Prostate gland (tissue), 2 donors: ENCODE data around the gene GABBR2. TPM values are rescaled to one million over a fixed set of nuclear protein-coding genes. Genes with fewer than 3 reads are reported as not detected.
A peak's percentile ranks its signal among the peaks of the same experiment; 100 is the strongest.

Experiments used
- DNase-seq: peaks from one replicate; pipeline ENCODE4 v3.0.0-alpha.2; 2019; ENCODE audit warnings: low spot score
- H3K27ac ChIP-seq, 2 donors: fragments of 200-600 bp; sonication (generic); 2 replicates each; pipeline ENCODE4 v1.5.1; 2017 to 2019
- H3K27me3 ChIP-seq: fragments of 200-600 bp; sonication (generic); replicated peaks from 2 replicates; pipeline ENCODE4 v1.5.1; 2019; ENCODE audit not compliant: insufficient read depth
- H3K36me3 ChIP-seq, 2 donors: fragments of 200-600 bp; sonication (generic); 1 replicate in 1 of 2; 2 replicates in 1 of 2; pipeline versions ENCODE4 v1.5.1 to v1.8.1; 2017 to 2019
- H3K4me1 ChIP-seq: fragments of 200-600 bp; sonication (generic); replicated peaks from 2 replicates; pipeline ENCODE4 v1.5.1; 2019
- H3K4me3 ChIP-seq, 2 donors: fragments of 200-600 bp; sonication (generic); 2 replicates each; pipeline ENCODE4 v1.5.1; 2017 to 2019
- H3K9me3 ChIP-seq: fragments of 200-600 bp; sonication (generic); 2 replicates; pipeline ENCODE4 v1.5.1; 2017
- POLR2A ChIP-seq: fragments of 450-650 bp; IDR thresholded peaks from one replicate; pipeline ENCODE4 v1.6.1; 2016; ENCODE audit warnings: antibody characterized with exemption, mild to moderate bottlenecking
- POLR2AphosphoS5 ChIP-seq: sonication (generic); formaldehyde crosslinking; IDR thresholded peaks from one replicate; pipeline ENCODE4 v1.6.1; 2017; ENCODE audit warnings: antibody characterized with exemption
- WGBS: methylation state at CpG from one replicate; pipeline ENCODE4 v1.1.5; 2018; 5-methylcytosine and 5-hydroxymethylcytosine counted together
- intact Hi-C: fragments of 100-400 bp; cut with DNase I; formaldehyde crosslinking; loops from one replicate; pipeline ENCODE4 v1.14.2; 2022
- total RNA-seq, 2 donors: library from RNA; depleted of rRNA; stranded (reverse); fragments of >200 nt; gene quantifications; one replicate each; pipeline ENCODE4 v1.1.0, GENCODE V29; 2016
- TF ChIP-seq, protein P1 (sequence below), 4 experiments: fragments of 200-600 bp in 2 of 4; fragments of 450-650 bp in 2 of 4; sonication (generic) in 2 of 4; IDR thresholded peaks; 1 replicate in 3 of 4; 2 replicates in 1 of 4; pipeline ENCODE4 v1.5.1; 2016 to 2019; ENCODE audit warnings: antibody characterized with exemption in 4 of 4, mild to moderate bottlenecking in 2 of 4, moderate library complexity in 2 of 4

Gene GABBR2
- total RNA-seq, 2 donors from 2014 or later, result 0.97 TPM; not detected in 1

DNA sequence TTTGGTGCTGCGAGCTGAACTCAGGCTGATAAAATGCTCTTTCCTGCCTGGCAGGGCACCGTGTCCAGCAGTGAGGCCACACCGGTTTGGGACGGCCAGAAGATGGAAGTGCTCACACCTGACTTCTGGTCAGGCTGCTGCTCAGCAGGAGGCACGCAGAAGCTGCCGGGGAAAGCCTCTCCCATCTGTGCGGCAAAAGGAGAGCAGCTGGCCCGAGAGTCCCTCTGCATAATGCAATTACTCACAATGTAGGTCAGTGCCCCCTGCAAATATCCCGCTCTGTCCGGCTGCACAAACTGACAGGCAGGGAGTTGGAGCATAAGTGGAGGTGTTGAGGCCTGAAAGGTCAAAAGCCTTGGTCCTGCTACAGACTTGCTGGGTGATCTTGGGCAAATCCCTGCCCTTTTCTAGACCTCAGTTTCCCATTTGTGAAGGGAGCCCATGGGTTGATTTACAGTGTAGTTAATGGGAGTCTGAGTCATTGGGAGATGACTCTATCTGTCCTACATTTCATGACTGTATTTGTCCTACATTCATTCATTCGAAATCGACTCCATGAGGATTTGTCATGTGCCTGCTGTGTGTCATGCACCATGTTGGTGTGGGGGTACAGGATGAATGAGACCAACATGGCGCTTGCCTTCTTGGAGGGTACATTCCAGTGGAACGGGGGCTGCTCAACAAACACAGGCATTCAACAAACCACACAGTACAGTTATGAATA, 391.4 kb downstream of the GABBR2 start:
- 70% methylated on average over 14 of the region's 14 CpGs for WGBS
- no peaks in the 10 kb centered on the region for H3K9me3 ChIP-seq
- H3K4me3 ChIP-seq, result no peak overlapping the region
- H3K4me1 ChIP-seq, result no peaks in the 10 kb centered on the region
- no peak for DNase-seq
- H3K27me3 ChIP-seq, result no peaks in the 10 kb centered on the region
- H3K27ac ChIP-seq, result no peak overlapping the region
- TF ChIP-seq POLR2AphosphoS5, result no peak
- TF ChIP-seq, protein P1, sequence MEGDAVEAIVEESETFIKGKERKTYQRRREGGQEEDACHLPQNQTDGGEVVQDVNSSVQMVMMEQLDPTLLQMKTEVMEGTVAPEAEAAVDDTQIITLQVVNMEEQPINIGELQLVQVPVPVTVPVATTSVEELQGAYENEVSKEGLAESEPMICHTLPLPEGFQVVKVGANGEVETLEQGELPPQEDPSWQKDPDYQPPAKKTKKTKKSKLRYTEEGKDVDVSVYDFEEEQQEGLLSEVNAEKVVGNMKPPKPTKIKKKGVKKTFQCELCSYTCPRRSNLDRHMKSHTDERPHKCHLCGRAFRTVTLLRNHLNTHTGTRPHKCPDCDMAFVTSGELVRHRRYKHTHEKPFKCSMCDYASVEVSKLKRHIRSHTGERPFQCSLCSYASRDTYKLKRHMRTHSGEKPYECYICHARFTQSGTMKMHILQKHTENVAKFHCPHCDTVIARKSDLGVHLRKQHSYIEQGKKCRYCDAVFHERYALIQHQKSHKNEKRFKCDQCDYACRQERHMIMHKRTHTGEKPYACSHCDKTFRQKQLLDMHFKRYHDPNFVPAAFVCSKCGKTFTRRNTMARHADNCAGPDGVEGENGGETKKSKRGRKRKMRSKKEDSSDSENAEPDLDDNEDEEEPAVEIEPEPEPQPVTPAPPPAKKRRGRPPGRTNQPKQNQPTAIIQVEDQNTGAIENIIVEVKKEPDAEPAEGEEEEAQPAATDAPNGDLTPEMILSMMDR (IDR thresholded peaks at IDR 0.05), result no peak
- no peak for TF ChIP-seq POLR2A
- intact Hi-C loops, result no loop called here
- H3K36me3 ChIP-seq, result no peaks in the 10 kb centered on the region

DNA sequence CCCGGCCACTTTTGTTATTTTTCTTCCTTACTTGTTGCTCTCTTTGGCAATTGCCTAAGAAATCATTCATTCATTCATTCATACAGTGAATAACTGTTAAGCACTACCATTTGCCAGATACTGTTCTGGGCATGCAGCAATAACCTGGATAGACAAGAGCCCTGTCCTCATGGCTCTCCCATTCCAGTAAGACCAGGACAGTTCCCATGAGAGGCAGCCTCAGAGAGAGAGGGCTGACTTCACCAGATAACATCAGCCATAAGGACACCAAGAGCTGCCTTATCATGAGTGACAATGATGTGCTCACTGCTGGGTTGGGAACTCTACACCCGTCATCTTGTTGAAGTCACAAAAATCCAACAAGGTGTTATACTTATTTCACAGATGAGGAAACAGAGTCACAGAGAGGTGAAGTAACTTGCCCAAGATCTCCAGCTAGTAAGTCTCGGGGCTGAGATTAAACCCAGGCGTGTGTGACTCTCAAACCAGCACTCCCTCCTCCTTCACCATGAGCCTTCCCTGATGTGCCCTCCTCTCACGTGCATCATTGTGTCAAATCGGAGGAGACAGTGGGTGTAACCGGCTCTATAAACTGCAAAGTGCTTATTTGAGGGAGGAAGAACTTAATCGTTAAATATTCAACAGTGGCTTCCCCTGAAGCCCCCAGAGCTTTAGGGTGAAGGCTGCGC, 392.1 kb downstream of the GABBR2 start:
- Histone ChIP-seq H3K4me3 (no peak overlapping the region), H3K27ac (no peak overlapping the region), H3K4me1 (no peaks in the 10 kb centered on the region), H3K36me3 (no peaks in the 10 kb centered on the region), H3K27me3 (no peaks in the 10 kb centered on the region), H3K9me3 (no peaks in the 10 kb centered on the region)
- no peak for DNase-seq
- intact Hi-C loops, result no loop called here
- TF ChIP-seq POLR2AphosphoS5 (no peak), POLR2A (no peak)
- TF ChIP-seq, protein P1 (IDR thresholded peaks at IDR 0.05), result no peak
- 62% methylated on average over 9 of the region's 9 CpGs for WGBS

DNA sequence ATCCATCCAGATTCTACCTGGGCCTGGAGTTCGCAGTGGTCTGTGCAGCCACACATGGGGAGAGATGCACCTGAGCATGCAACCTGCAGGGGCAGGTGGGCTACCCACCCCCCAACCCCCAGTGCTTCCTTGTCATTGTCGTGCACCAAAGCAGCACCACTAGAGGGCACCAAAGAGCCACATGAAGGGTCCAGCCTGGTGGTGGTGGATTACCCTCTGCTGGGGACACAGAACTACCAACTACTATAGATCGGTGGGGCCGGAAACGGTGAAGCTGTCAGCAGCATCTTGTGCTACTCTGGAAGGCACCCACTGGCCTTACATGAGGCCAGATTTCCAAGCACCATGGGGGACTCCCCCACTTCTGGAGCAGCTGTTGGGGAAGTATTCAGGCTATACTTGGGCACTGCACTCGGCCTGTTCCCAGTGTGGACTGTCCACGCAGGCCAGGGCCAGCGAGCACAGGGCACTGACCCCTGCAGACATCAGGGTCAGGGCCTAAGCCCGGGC, 393.1 kb downstream of the GABBR2 start:
- 54% methylated on average over 4 of the region's 9 CpGs for WGBS
- TF ChIP-seq, protein P1 (IDR thresholded peaks at IDR 0.05), result peak; percentile 64 to 91 (median 84)
- TF ChIP-seq POLR2A (no peak), POLR2AphosphoS5 (no peak)
- Histone ChIP-seq H3K27me3 (no peaks in the 10 kb centered on the region), H3K9me3 (no peaks in the 10 kb centered on the region), H3K4me3 (no peak overlapping the region), H3K27ac (no peak overlapping the region), H3K4me1 (no peaks in the 10 kb centered on the region), H3K36me3 (no peaks in the 10 kb centered on the region)
- DNase-seq, result peak; percentile 57
- intact Hi-C loops, result loop anchor here (2.0 kb wide), 1 partner anchor 459 kb away; no protein-coding TSS in a partner anchor

DNA sequence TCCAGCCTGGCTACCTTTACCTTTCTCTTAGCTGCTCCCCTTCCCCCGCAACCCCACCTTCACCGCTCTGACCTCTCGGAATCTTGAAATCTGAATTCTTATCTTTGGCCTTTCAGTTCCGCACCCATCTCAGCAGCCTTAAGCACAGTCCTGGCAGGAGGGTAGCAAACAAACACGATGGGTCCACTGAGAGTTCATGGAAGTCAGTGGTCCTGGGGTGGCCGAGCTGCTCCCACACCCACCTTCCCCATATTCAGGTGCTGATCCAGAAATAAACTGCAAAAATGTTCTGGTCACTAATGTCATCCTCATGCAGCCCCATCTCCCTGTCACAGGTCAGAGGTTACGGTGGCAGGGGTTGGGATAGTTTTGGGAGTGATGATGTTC, 393.7 kb downstream of the GABBR2 start:
- Histone ChIP-seq H3K4me1 (no peaks in the 10 kb centered on the region), H3K36me3 (no peaks in the 10 kb centered on the region), H3K9me3 (no peaks in the 10 kb centered on the region), H3K27ac (no peak overlapping the region), H3K27me3 (no peaks in the 10 kb centered on the region), H3K4me3 (no peak overlapping the region)
- 80% methylated on average over 7 of the region's 7 CpGs for WGBS
- intact Hi-C loops, result loop anchor here (2.0 kb wide), 1 partner anchor 460 kb away; no protein-coding TSS in a partner anchor
- DNase-seq, result no peak
- no peak for TF ChIP-seq POLR2AphosphoS5
- TF ChIP-seq, protein P1 (IDR thresholded peaks at IDR 0.05), result no peak
- no peak for TF ChIP-seq POLR2A
